Activated naive CD4-positive, alpha-beta T cell (primary cell): ENCODE results near the gene ACTN1.

Source experiments
- DNase-seq, 4 experiments: peaks; one replicate each; lab custom pipeline; 2025; lab: John Stamatoyannopoulos, UW

ACTN1 gene

GRCh38 chr14:68888883-68889282 is 90.2 kb downstream of the ACTN1 start:
- DNase-seq = no peak

DNA sequence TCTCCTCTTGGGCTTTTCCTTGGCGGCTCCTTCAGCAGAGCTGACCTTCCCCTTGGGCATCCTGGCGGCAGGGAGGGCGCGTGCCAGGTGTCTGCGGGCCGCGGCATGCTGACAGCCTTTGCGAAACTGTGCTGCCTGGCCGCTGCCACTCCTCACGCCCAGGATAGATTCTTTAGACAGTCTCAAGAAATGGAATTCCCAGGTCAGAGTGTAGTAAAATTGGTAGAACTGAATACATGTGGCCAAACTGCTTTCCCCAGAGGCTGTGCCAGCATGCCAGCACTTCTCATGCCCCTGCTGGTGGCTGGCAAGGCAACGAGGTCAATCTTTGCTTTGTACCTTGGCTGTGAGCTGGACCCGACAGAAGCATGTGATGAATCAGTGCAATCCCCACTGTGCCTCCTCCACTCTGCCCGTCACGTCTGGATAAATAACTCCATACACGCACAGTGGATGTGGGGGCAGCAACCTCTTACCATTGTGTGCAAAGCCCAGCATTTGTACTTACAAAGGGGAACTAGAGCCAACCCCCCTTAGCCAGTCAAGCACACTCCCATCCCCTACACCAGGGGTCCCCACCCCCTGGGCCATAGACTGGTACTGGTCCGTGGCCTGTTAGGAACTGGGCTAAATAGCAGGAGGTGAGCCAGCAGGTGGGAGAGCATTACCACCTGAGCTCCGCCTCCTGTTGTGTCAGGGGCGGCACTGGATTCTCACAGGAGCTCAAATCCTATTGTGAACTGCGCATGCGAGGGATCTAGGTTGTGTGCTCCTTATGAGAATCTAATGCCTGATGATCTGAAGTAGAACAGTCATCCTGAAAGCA is 90.9 kb downstream of the ACTN1 start:
- DNase-seq = no peak

DNA sequence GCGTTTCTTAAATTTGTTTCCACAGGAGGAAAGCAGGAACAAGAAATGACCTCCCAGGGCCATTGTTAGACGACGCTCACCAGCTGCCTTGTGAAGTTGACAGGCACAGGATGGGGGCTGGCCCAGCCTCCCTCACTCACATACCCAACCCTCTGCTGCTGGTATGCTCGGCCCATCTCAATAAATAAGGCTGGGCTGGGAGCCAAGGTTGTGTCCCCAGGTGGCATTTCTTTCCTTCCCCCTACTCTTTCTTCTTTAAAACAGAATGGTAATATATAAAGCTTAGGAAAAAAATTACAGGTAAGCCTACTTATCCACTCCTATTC is 93.0 kb downstream of the ACTN1 start:
- no peak for DNase-seq

- no peak for DNase-seq
Measured at GRCh38 chr14:68885226-68886108, 93.6 kb downstream of the ACTN1 start.

DNA sequence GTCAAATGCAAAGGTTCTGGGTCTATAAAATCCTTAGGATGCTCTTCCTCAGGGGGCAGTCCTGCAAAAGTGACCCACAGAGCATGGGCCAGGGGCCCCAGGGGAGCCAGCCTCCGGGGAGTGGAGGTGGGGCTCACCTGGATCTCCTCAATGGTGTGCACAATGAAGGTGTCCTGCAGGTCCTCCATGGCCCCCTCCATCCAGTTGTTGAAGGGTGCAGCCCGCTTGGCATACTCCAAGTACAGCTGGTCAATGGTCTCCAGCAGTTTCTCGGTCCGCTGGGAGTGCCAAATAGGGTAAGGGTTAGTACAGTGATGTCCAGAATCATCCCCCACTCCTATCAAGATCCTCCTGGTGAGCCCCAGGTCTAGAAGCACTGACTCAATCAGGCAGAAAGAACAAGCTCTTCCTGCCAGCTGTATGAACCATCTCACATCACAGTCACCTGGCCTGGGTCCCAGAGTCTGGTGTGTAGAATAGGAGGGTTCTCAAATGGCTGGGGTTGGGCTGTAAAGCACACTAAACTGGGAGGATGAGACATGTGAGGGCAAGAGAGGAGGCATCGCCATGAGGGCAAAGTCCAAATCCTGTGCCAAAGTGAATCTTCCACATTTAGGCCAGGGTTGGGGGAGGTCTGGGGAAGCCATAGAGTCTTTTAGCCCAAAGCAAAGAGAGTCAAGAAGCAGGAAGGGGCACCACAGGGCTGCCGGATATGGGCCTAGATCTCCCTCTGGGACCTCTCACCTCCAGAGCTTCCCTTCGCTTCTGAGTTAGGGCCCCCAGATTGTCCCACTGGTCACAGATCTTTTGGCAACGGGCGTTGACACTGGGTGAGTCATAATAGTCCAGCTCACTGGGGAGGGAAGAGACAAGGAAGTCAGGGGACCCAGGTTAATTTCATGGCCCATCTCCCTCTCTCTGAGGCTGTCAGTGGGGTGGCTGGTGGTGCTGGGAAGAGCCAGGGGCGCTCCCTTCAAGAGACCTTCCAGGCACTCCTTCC is 94.8 kb downstream of the ACTN1 start:
- DNase-seq = no peak

DNA sequence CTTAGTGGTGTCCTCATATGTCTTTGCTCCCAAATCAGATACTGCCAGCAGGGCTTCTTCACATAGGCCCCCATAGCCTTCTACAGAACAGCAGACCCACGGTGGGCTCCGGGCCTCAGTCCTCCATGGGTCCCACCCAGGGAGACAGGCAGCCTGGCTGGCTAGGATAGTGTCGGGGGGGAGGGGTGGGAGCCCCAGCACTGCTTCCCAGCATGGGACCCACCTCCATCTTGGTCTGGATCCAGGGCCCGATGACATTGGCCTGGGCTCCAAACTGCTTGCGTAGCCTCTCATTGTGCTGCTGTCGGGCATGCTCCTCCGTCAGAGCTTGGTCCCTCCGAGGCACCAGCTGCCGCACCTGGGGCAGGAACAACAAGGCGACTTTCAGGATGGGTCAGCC is 96.9 kb downstream of the ACTN1 start:
- DNase-seq = no peak

DNA sequence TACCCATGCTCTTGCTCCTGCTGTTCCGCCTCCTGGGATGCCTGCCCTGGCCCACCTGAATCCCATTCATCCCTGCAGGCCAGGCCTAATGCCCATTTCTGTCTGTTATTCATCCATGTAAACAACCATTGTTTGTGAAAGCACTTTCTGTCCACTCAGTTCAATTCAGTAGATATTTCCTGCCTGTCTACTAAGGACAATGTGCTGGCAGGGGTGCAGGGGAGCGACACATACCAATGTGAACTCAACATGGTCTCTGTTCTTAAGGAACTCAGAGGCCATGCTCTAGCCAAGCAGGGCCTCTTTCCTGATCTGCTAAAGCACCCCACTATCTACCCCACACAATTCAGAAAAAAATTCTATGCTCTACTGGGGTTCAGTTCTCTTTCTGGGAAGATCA is 97.7 kb downstream of the ACTN1 start:
- no peak for DNase-seq

- no peak for DNase-seq
Measured at GRCh38 chr14:68880581-68881105, 98.5 kb downstream of the ACTN1 start.

- DNase-seq = no peak
Measured at GRCh38 chr14:68879841-68880575, 99.1 kb downstream of the ACTN1 start.

GRCh38 chr14:68879321-68879781 is 99.8 kb downstream of the ACTN1 start:
- DNase-seq = no peak

DNA sequence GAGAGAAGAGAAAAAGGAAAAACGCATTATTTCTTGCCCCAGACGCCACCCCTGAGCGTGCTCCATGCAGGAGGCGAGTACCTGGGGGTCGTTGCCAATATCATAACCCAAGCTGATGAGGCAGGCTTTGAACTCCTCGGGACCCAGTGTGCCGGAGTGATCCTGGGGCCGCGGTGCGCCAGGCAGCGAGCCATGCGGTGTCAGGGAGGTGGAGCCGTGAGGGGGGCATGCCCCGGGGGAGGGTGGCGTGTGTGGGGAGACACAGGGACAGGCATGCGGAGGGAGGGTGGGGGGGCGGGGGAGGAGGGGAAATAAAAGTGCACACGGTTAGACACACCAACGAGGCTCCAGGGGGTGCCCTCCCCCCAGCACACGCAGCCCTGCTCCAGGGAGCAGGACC is 100.2 kb downstream of the ACTN1 start:
- no peak for DNase-seq

DNA sequence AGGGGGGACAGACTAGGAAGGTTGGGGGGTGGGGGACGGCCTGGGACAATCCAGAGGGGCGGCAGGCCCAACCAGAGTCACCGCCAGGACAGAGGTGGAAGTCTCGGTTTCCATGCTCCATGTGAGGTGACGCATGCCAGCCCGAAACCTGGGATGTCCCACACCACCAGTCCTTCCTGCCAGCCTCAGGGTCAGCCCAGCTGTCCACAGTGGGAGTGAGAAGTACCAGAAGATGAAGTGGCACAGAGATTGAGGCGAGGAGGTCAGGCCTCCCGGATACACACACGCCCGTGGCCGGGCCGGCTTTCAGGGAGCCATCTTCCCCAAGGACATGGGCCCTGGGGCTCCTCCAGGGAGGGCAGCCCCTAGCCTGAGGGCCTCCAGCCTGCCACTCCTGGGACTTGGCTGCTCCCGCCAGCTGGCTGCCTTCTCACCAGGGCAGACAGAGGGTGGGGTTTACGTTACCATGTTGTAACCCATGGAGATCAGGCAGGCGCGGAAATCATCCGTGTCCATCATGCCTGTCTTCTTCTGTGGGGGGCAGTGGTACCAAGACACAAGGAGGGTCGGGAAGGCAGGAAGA is 101.0 kb downstream of the ACTN1 start:
- DNase-seq = no peak

GRCh38 chr14:68876976-68877375 is 102.1 kb downstream of the ACTN1 start:
- no peak for DNase-seq

- no peak for DNase-seq
Measured at GRCh38 chr14:68874746-68875155, 104.4 kb downstream of the ACTN1 start.

GRCh38 chr14:68873376-68873775 is 105.7 kb downstream of the ACTN1 start:
- DNase-seq = no peak

- no peak for DNase-seq
Measured at GRCh38 chr14:68871392-68871791, 107.7 kb downstream of the ACTN1 start.

DNA sequence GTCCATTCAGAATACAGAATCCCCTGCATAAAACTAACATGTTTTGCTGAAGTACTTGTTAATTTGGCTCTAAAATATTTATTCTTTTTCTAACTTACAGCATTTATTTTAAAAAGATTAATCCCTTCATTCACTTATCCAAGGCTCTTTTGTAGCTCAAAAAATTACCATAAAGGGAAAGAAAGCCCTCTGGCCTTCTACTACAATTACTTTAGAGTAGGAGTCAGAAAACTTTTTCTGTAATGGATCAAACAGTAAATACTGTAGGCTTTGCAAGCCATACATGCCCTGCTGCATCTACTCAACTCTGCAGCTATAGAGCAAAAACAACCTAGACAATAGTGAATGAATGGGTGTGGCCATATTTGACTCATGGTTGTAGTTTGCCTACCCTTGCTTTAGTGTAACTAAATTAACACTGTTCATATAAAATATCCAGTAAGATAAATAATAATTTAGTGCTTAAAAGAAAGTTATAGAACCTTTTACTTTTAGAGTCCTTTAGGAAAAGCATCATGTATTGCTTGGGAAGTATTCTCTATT is 112.0 kb downstream of the ACTN1 start:
- DNase-seq = no peak

- DNase-seq = no peak
Measured at GRCh38 chr14:68865542-68865941, 113.6 kb downstream of the ACTN1 start.

DNA sequence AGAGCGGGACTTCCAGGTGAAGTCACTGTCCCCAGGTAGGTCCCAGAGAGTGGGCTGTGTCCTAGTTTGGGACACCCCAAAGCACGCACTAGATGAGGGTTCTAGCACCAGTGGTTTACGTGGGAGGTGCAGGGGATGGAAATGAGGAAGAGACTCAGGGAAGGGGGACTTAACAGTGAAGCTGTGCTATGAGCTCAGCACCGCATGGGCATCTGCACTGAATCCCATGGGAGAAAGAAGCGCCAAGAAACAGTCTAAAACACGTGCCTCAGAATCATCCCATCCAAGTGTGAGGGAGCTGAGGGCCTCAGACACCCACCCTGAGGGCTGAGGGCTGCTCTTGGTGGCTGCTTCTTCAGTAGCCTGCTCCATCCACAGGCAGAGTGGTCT is 114.7 kb downstream of the ACTN1 start:
- no peak for DNase-seq

DNA sequence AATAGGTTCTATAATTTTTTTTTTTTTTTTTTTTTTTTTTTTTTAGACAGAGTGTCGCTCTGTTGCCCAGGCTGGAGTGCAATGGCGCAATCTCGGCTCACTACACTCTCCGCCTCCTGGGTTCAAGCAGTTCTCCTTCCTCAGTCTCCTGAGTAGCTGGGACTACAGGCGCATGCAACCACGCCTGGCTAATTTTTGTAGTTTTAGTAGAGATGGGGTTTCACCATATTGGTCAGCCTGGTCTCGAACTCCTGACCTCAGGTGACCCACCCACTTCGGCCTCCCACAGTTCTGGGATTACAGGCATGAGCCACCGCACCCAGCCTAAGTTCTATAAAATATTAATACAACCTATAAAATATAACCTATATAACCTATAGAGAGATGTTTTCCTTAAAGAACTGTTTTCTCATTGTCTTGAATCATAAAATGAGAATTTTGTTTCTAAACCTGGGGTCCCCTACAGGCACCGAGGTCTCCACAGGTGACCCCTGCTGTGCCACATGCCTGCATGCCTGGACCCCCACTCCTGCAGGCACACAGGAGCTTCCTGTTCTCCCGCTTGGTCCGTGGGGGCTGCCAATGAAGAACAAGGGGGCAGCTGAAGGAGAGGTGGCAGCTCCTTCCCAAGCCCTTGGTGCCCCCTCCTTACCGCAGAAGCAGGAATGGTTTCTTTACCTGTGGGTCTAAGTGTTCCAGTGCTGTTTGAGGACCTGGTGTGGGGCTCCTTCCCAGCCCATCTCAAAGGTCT is 115.3 kb downstream of the ACTN1 start:
- no peak for DNase-seq
